NCI-H460 (cell line): ENCODE data around the gene BRCC3. TPM values are rescaled to one million over a fixed set of nuclear protein-coding genes. Genes with fewer than 3 reads are reported as not detected.
"Not testable (repeated sequence)": the region's sequence is repeated elsewhere in the genome, so short reads cannot be mapped to it uniquely, and the experiment has no call there.

Source experiments
- DNase-seq: peaks from one replicate; pipeline ENCODE4 v3.0.0-alpha.2; 2016; ENCODE audit warnings: low read depth; ENCODE audit errors: extremely low read depth
- total RNA-seq: library from RNA; depleted of rRNA; stranded (reverse); fragments of >200 nt; shearing (Covaris generic); gene quantifications from 2 replicates; pipeline ENCODE4 v1.2.3, GENCODE V29; 2014; rRNA removed

The BRCC3 gene
- total RNA-seq, 1 experiment from 2014 or later = 14.4 TPM

- DNase-seq = no peak
Observed at GRCh38 chrX:155143959-155144548, 72.7 kb downstream of the BRCC3 start.

GRCh38 chrX:155144926-155145325 is 73.6 kb downstream of the BRCC3 start:
- no peak for DNase-seq

GRCh38 chrX:155147612-155148011 is 76.3 kb downstream of the BRCC3 start:
- not testable (repeated sequence) for DNase-seq

GRCh38 chrX:155148166-155148565 is 76.9 kb downstream of the BRCC3 start:
- not testable (repeated sequence) for DNase-seq

- peak; percentile 25 for DNase-seq
Observed at GRCh38 chrX:155148724-155149537, 77.6 kb downstream of the BRCC3 start.

GRCh38 chrX:155169881-155170280 is 98.6 kb downstream of the BRCC3 start:
- DNase-seq = no peak

Other genes starting within 250 kb of the BRCC3 start
- gene SMIM9, start 236.8 kb upstream of the BRCC3 start, total RNA-seq = not detected in 2 replicates
- gene F8A1, start 185.2 kb upstream of the BRCC3 start, total RNA-seq = 20.6 and 25.8 TPM in 2 replicates
- gene F8, start 48.8 kb upstream of the BRCC3 start, total RNA-seq = 3.4 and 5.3 TPM in 2 replicates
- 87.5 and 98.1 TPM in 2 replicates for gene FUNDC2, start 44.7 kb upstream of the BRCC3 start, total RNA-seq
- gene CMC4, start 372 bp upstream of the BRCC3 start, total RNA-seq = 27.0 and 28.1 TPM in 2 replicates
- gene MTCP1, start 372 bp upstream of the BRCC3 start, total RNA-seq = 36.1 and 39.0 TPM in 2 replicates
- 203 and 211 TPM in 2 replicates for gene VBP1, start 145.0 kb downstream of the BRCC3 start, total RNA-seq
- 47.7 TPM in 2 replicates for gene RAB39B, start 193.0 kb downstream of the BRCC3 start, total RNA-seq